Transverse colon (tissue), 4 donors: ENCODE results near the gene UBAP2.

Experiments
- EP300 ChIP-seq: sonication (generic); formaldehyde crosslinking; IDR thresholded peaks from one replicate; pipeline ENCODE4 v1.6.1; 2017; ENCODE audit warnings: antibody characterized with exemption, low read depth
- POLR2AphosphoS5 ChIP-seq, 3 donors: sonication (generic); formaldehyde crosslinking; IDR thresholded peaks; one replicate each; pipeline ENCODE4 v1.6.1; 2016; ENCODE audit warnings: antibody characterized with exemption in 3 of 3
- TF ChIP-seq, protein P1 (sequence below), 5 experiments: fragments of 200-600 bp in 3 of 5; fragments of 450-650 bp in 2 of 5; sonication (generic) in 3 of 5; IDR thresholded peaks; 1 replicate in 2 of 5; 2 replicates in 3 of 5; pipeline ENCODE4 v1.5.1; 2016 to 2017; ENCODE audit warnings: antibody characterized with exemption in 5 of 5, inconsistent platforms in 3 of 5, mild to moderate bottlenecking in 2 of 5, moderate library complexity in 1 of 5

DNA sequence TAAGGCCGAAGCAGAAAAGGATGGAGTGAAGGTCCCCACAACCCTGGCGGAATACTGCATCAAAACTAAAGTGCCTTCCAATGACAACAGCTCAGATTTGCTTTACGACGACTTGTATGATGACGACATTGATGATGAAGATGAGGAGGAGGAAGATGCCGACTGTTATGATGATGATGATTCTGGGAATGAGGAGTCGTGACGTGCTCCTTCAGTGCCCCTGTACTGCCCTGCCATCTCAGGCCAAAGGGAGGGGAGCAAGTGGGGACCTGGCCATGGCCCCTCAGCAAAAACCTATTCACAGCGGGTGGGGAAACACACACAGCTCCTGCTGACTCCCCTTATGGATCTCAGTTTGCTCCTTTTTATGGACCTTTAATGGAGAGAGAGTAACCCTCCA is 131.7 kb downstream of the UBAP2 start:
- TF ChIP-seq EP300, result no peak
- TF ChIP-seq, protein P1, sequence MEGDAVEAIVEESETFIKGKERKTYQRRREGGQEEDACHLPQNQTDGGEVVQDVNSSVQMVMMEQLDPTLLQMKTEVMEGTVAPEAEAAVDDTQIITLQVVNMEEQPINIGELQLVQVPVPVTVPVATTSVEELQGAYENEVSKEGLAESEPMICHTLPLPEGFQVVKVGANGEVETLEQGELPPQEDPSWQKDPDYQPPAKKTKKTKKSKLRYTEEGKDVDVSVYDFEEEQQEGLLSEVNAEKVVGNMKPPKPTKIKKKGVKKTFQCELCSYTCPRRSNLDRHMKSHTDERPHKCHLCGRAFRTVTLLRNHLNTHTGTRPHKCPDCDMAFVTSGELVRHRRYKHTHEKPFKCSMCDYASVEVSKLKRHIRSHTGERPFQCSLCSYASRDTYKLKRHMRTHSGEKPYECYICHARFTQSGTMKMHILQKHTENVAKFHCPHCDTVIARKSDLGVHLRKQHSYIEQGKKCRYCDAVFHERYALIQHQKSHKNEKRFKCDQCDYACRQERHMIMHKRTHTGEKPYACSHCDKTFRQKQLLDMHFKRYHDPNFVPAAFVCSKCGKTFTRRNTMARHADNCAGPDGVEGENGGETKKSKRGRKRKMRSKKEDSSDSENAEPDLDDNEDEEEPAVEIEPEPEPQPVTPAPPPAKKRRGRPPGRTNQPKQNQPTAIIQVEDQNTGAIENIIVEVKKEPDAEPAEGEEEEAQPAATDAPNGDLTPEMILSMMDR (IDR thresholded peaks at IDR 0.05), result no peak
- no peak for TF ChIP-seq POLR2AphosphoS5 (IDR thresholded peaks at IDR 0.05)
